Measurements from ENCODE around the gene RAB36. TPM values are rescaled to one million over a fixed set of nuclear protein-coding genes. Genes with fewer than 3 reads are reported as not detected.

The RAB36 gene
- polyA plus RNA-seq, 2 of the 4 experiments (the other 2 are of a cell fraction): 2.5 to 4.0 TPM

DNA sequence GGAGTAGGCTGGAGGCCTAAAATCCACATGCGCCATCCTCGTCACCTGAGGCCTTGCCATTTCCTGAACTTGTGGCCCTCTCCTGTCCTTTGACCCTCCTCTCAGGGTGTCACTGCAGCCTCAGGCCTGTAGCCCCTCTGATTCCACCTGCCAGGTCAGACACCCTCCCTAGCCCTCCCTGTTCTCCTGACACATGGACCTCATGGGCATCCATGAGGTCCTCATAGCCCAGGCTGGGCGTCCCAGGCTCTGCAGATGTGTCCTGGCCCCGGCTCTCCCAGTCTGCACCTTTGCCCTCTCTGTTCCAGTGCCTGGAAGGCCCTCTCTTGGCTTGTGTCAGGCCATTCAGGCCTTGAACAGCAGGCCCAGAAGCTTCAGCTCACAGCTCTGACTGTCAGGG, 15.8 kb downstream of the RAB36 start:
- no peak for DNase-seq (ENCODE audit: low read depth in 1 of 2, low spot score in 1 of 2)
- no peaks in the 10 kb centered on the region for H3K4me1 ChIP-seq
- H3K4me2 ChIP-seq: no peak overlapping the region
- H3K4me3 ChIP-seq: no peak overlapping the region
- H3K27ac ChIP-seq: no peak overlapping the region
- ChIA-PET POLR2A (interaction anchor here (0.6 kb wide), 1 partner anchor 17 kb away, joined by 5 read pairs; no protein-coding TSS in a partner anchor), CTCF (interaction anchor here (1.1 to 3.3 kb wide), 2 partner anchors 13 to 18 kb away, joined by 3 to 10 read pairs; no protein-coding TSS in a partner anchor)
- ATAC-seq: no peak
- 100% methylated on average over 2 of the region's 4 CpGs for WGBS (ENCODE audit: missing lambda C conversion rate)
- no peaks in the 10 kb centered on the region for H3K9me3 ChIP-seq
- no peak for FAIRE-seq
- no peak for TF ChIP-seq TP53 (CRISPR knock-in tag; IDR thresholded peaks at IDR 0.05)
- TF ChIP-seq, protein P1, sequence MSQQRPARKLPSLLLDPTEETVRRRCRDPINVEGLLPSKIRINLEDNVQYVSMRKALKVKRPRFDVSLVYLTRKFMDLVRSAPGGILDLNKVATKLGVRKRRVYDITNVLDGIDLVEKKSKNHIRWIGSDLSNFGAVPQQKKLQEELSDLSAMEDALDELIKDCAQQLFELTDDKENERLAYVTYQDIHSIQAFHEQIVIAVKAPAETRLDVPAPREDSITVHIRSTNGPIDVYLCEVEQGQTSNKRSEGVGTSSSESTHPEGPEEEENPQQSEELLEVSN (IDR thresholded peaks at IDR 0.05; ENCODE audit: borderline replicate concordance, low read depth): no peak
- TF ChIP-seq, protein P2, sequence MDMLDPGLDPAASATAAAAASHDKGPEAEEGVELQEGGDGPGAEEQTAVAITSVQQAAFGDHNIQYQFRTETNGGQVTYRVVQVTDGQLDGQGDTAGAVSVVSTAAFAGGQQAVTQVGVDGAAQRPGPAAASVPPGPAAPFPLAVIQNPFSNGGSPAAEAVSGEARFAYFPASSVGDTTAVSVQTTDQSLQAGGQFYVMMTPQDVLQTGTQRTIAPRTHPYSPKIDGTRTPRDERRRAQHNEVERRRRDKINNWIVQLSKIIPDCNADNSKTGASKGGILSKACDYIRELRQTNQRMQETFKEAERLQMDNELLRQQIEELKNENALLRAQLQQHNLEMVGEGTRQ (IDR thresholded peaks at IDR 0.05): no peak
- no peak for TF ChIP-seq PHF8 (IDR thresholded peaks at IDR 0.05; ENCODE audit: borderline replicate concordance, low read depth)
- no peak for TF ChIP-seq HOXA7 (CRISPR knock-in tag; IDR thresholded peaks at IDR 0.05)
- TF ChIP-seq RAD21 (conservative IDR thresholded peaks at IDR 0.05 in 1 of 2, IDR thresholded peaks at IDR 0.05 in 1 of 2): no peak
- TF ChIP-seq EP300 (IDR thresholded peaks at IDR 0.05): no peak
- no peak for TF ChIP-seq NPAS2 (CRISPR knock-in tag; IDR thresholded peaks at IDR 0.05; ENCODE audit: borderline replicate concordance)
- no peak for TF ChIP-seq RCOR1 (IDR thresholded peaks at IDR 0.05; ENCODE audit: low read depth, low read length)
- TF ChIP-seq ESRRA (IDR thresholded peaks at IDR 0.05; ENCODE audit: borderline replicate concordance, low read length): no peak
- TF ChIP-seq, protein P3, sequence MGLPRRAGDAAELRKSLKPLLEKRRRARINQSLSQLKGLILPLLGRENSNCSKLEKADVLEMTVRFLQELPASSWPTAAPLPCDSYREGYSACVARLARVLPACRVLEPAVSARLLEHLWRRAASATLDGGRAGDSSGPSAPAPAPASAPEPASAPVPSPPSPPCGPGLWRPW (IDR thresholded peaks at IDR 0.05): no peak
- no peak for TF ChIP-seq HEYL (CRISPR knock-in tag; IDR thresholded peaks at IDR 0.05)
- TF ChIP-seq, protein P4, sequence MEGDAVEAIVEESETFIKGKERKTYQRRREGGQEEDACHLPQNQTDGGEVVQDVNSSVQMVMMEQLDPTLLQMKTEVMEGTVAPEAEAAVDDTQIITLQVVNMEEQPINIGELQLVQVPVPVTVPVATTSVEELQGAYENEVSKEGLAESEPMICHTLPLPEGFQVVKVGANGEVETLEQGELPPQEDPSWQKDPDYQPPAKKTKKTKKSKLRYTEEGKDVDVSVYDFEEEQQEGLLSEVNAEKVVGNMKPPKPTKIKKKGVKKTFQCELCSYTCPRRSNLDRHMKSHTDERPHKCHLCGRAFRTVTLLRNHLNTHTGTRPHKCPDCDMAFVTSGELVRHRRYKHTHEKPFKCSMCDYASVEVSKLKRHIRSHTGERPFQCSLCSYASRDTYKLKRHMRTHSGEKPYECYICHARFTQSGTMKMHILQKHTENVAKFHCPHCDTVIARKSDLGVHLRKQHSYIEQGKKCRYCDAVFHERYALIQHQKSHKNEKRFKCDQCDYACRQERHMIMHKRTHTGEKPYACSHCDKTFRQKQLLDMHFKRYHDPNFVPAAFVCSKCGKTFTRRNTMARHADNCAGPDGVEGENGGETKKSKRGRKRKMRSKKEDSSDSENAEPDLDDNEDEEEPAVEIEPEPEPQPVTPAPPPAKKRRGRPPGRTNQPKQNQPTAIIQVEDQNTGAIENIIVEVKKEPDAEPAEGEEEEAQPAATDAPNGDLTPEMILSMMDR (IDR thresholded peaks at IDR 0.05): no peak
- no peak for TF ChIP-seq ZNF302 (CRISPR knock-in tag; IDR thresholded peaks at IDR 0.05)
- TF ChIP-seq CHD2 (IDR thresholded peaks at IDR 0.05; ENCODE audit: low read length, partially characterized antibody): no peak
- no peak for TF ChIP-seq MYC (IDR thresholded peaks at IDR 0.05; ENCODE audit: borderline replicate concordance, low read length)

DNA sequence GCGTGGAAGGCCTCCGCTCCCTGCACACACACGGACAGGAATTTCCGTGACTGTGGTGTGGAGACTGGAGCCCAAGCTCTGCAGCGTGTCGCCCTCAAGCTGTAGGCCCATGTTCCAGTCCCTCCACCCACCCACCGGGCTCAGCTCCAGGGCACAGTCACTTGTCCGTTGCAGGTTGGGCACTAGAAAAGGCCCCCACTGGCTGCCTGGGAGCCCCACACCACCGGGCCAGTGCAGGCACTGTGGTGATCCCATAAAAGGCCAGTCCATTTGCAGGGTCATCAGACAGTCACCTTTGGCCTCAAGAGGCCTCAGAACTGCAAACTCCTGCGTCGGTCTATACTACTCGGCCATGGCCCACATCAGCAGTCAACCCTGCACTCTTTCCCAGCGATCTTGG, 16.3 kb downstream of the RAB36 start:
- no peaks in the 10 kb centered on the region for H3K9me3 ChIP-seq
- no peak overlapping the region for H3K27ac ChIP-seq
- 90% methylated on average over 7 of the region's 13 CpGs for WGBS (ENCODE audit: missing lambda C conversion rate)
- no peak overlapping the region for H3K4me3 ChIP-seq
- TF ChIP-seq, protein P1 (IDR thresholded peaks at IDR 0.05; ENCODE audit: borderline replicate concordance, low read depth): no peak
- TF ChIP-seq RAD21 (conservative IDR thresholded peaks at IDR 0.05 in 1 of 2, IDR thresholded peaks at IDR 0.05 in 1 of 2) (no peak), GATA3 (IDR thresholded peaks at IDR 0.05; ENCODE audit: borderline replicate concordance) (no peak), CBX8 (IDR thresholded peaks at IDR 0.05) (no peak), HOXB5 (CRISPR knock-in tag; IDR thresholded peaks at IDR 0.05) (no peak), SREBF2 (IDR thresholded peaks at IDR 0.05) (no peak), POLR2A (IDR thresholded peaks at IDR 0.05; ENCODE audit: low read length) (no peak), FOSL2 (IDR thresholded peaks at IDR 0.05) (no peak), FOSL2 (CRISPR knock-in tag; IDR thresholded peaks at IDR 0.05) (no peak), NFE2L2 (conservative IDR thresholded peaks at IDR 0.05; ENCODE audit: low read length) (no peak), TP53 (CRISPR knock-in tag; IDR thresholded peaks at IDR 0.05) (no peak), TFCP2L1 (CRISPR knock-in tag; IDR thresholded peaks at IDR 0.05) (no peak), CHD2 (IDR thresholded peaks at IDR 0.05; ENCODE audit: low read length, partially characterized antibody) (no peak), EHMT2 (IDR thresholded peaks at IDR 0.05; ENCODE audit: low read depth) (no peak), ZFP36 (IDR thresholded peaks at IDR 0.05; ENCODE audit: borderline replicate concordance, partially characterized antibody) (no peak), KDM5A (IDR thresholded peaks at IDR 0.05) (no peak), HOXA7 (CRISPR knock-in tag; IDR thresholded peaks at IDR 0.05) (no peak), FOXS1 (CRISPR knock-in tag; IDR thresholded peaks at IDR 0.05) (no peak)
- TF ChIP-seq, protein P5, sequence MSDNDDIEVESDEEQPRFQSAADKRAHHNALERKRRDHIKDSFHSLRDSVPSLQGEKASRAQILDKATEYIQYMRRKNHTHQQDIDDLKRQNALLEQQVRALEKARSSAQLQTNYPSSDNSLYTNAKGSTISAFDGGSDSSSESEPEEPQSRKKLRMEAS (IDR thresholded peaks at IDR 0.05): no peak
- TF ChIP-seq, protein P2 (IDR thresholded peaks at IDR 0.05): no peak
- TF ChIP-seq, protein P6, sequence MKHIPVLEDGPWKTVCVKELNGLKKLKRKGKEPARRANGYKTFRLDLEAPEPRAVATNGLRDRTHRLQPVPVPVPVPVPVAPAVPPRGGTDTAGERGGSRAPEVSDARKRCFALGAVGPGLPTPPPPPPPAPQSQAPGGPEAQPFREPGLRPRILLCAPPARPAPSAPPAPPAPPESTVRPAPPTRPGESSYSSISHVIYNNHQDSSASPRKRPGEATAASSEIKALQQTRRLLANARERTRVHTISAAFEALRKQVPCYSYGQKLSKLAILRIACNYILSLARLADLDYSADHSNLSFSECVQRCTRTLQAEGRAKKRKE (CRISPR knock-in tag; IDR thresholded peaks at IDR 0.05; ENCODE audit: low read depth): no peak
- no peaks in the 10 kb centered on the region for H3K4me1 ChIP-seq
- no peak for FAIRE-seq
- no peak for ATAC-seq
- DNase-seq (ENCODE audit: low read depth in 1 of 2, low spot score in 1 of 2): no peak
- CTCF ChIA-PET: interaction anchor here (1.1 to 3.3 kb wide), 3 partner anchors 9 to 17 kb away, joined by 3 to 10 read pairs (median 5); no protein-coding TSS in a partner anchor
- no peak overlapping the region for H3K4me2 ChIP-seq
- POLR2A ChIA-PET: interaction anchor here (0.6 kb wide), 1 partner anchor 17 kb away, joined by 5 read pairs; no protein-coding TSS in a partner anchor
